H1 (cell line): ENCODE measurements around the gene CNNM3. TPM values are rescaled to one million over a fixed set of nuclear protein-coding genes. Genes with fewer than 3 reads are reported as not detected.

Experiments used
- CBX5 ChIP-seq: fragments of 300-800, 300-1000 bp; sonication (generic); IDR thresholded peaks from 2 replicates; pipeline ENCODE4 v1.7.1; 2016; ENCODE audit warnings: antibody characterized with exemption, low read length, low read depth
- CBX8 ChIP-seq: fragments of 300-800, 300-1000 bp; sonication (generic); IDR thresholded peaks from 2 replicates; pipeline ENCODE4 v1.7.1; 2016; ENCODE audit warnings: low read depth, low read length, borderline replicate concordance
- CHD2 ChIP-seq: IDR thresholded peaks from 2 replicates; pipeline ENCODE4 v1.6.1; 2012; ENCODE audit warnings: low read length, improper control_type of control experiment
- GABPA ChIP-seq: IDR thresholded peaks from 2 replicates; pipeline ENCODE4 v1.6.1; 2011; ENCODE audit warnings: mild to moderate bottlenecking, low read length, moderate library complexity, borderline replicate concordance; ENCODE audit not compliant: insufficient read depth
- GTF2F1 ChIP-seq: IDR thresholded peaks from 2 replicates; pipeline ENCODE4 v1.6.1; 2012; ENCODE audit warnings: low read depth, low read length, improper control_type of control experiment, borderline replicate concordance
- HDAC6 ChIP-seq: IDR thresholded peaks from one replicate; pipeline ENCODE4 v1.7.1; 2012; ENCODE audit warnings: low read depth, mild to moderate bottlenecking, inconsistent platforms, low read length, moderate library complexity
- JUND ChIP-seq: IDR thresholded peaks from 2 replicates; pipeline ENCODE4 v1.6.1; 2011; ENCODE audit warnings: mild to moderate bottlenecking, improper control_type of control experiment, low read length
- KDM5A ChIP-seq: fragments of 200-600 bp; IDR thresholded peaks from 2 replicates; pipeline ENCODE4 v1.7.1; 2012; ENCODE audit warnings: mild to moderate bottlenecking, low read length, inconsistent platforms, mixed read lengths
- NANOG ChIP-seq: IDR thresholded peaks from 2 replicates; pipeline ENCODE4 v1.6.1; 2011; ENCODE audit warnings: low read length, low read depth, mild to moderate bottlenecking, inconsistent platforms; ENCODE audit not compliant: insufficient read depth, poor library complexity, severe bottlenecking
- PHF8 ChIP-seq: fragments of 200-600 bp; sonication (generic); conservative IDR thresholded peaks from 2 replicates; pipeline ENCODE4 v1.7.1; 2012; ENCODE audit warnings: low read depth, mild to moderate bottlenecking, inconsistent platforms, low read length, moderate library complexity
- POU5F1 ChIP-seq: IDR thresholded peaks from 2 replicates; pipeline ENCODE4 v1.6.1; 2011; ENCODE audit warnings: low read depth, mild to moderate bottlenecking, low read length, moderate library complexity
- SIN3A ChIP-seq, 2 experiments: IDR thresholded peaks in 1 of 2; conservative IDR thresholded peaks in 1 of 2; 2 replicates each; pipeline ENCODE4 v1.6.1; 2011 to 2012; ENCODE audit warnings: low read length in 2 of 2, improper control_type of control experiment in 1 of 2, low read depth in 1 of 2, mild to moderate bottlenecking in 1 of 2
- SP1 ChIP-seq: IDR thresholded peaks from 2 replicates; pipeline ENCODE4 v1.6.1; 2011; ENCODE audit warnings: low read depth, low read length
- TAF1 ChIP-seq: IDR thresholded peaks from 2 replicates; pipeline ENCODE4 v1.6.1; 2011; ENCODE audit warnings: mild to moderate bottlenecking, low read depth, low read length
- polyA plus RNA-seq, 7 experiments: library from polyadenylated mRNA; depleted of rRNA in 3 of 7; stranded (reverse) in 5 of 7; unstranded in 2 of 7; fragments of >200 nt in 5 of 7; fragments of 200-250 nt in 2 of 7; gene quantifications; 1 replicate in 5 of 7; 2 replicates in 1 of 7; 4 replicates in 1 of 7; pipeline versions ENCODE4 v1.2.1 to v1.2.3, GENCODE V29; 2011 to 2013; ENCODE audit warnings: missing spikeins in 2 of 7, mixed read lengths in 2 of 7
- total RNA-seq: library from RNA; stranded (reverse); fragmentation: NEBNext Ultra II Directional; extraction: Animal tissue kit (Norgen Biotek cat#: 25700); gene quantifications from 2 replicates; pipeline ENCODE4 v1.2.1, GENCODE V29; 2021
- TF ChIP-seq, protein P1 (sequence below): IDR thresholded peaks from 2 replicates; pipeline ENCODE4 v1.6.1; 2012; ENCODE audit warnings: low read length, inconsistent platforms

The CNNM3 gene
- total and polyA plus RNA-seq, 2 of the 8 experiments (the other 6 are each of a cell fraction or from before 2014, with no cell fraction given) = 29.1 to 29.2 TPM

DNA sequence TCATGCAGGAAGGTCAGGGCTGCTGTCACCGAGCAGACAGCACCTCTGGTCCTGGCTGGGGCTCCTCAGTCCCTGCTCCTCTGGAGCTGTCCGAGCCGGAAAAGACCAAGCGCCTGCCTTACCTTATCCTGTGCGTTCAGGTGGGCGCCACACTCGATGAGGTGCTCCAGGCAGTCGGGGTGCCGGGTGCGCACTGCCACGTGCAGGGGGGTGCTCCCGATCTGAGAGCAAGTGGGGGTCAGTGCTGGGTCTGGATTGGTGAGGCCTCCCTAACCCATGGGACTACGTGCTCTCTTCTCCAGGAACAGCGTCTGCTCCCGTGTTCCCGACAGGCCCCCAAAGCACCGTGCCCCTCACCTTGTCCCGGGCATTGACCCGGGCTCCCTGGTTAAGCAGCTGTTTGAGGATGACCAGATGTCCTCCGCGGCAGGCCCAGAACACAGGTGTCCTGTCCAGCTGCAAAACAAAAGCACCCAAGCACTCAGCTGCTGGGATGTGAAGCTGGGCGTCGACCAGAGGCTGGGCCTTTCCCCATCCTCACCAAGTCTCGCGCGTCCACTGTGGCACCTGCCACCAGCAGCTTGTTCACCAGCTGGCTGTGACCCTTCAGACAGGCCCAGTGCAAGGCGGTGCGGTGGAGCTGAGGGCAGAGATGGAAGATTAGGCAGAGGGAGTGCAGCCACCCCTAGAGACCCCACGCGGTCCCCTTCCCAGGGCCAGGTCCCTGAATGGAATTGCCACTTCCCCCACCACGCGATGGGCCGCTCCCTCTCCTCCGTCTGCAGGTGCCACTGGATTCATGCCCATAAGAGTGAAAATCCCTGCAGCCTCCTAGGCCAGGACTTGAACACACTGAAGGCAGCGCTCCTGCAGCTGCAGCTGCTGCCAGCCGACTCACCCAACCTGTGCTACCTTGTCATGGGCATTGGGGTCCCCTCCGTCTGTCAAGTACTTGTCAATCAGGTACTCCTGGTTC lies 24.1 kb downstream of the CNNM3 start (continued):
- TF ChIP-seq SIN3A (conservative IDR thresholded peaks at IDR 0.05 in 1 of 2, IDR thresholded peaks at IDR 0.05 in 1 of 2; ENCODE audit: low read depth in 1 of 2, low read length in 2 of 2) (no peak), JUND (no peak), NANOG (no peak), POU5F1 (no peak), SP1 (no peak), CBX5 (no peak), CHD2 (no peak), PHF8 (no peak), KDM5A (no peak), CBX8 (no peak), GTF2F1 (no peak), HDAC6 (no peak), TAF1 (no peak), GABPA (no peak)
- TF ChIP-seq, protein P1, sequence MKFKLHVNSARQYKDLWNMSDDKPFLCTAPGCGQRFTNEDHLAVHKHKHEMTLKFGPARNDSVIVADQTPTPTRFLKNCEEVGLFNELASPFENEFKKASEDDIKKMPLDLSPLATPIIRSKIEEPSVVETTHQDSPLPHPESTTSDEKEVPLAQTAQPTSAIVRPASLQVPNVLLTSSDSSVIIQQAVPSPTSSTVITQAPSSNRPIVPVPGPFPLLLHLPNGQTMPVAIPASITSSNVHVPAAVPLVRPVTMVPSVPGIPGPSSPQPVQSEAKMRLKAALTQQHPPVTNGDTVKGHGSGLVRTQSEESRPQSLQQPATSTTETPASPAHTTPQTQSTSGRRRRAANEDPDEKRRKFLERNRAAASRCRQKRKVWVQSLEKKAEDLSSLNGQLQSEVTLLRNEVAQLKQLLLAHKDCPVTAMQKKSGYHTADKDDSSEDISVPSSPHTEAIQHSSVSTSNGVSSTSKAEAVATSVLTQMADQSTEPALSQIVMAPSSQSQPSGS = no peak
- TF ChIP-seq, all 59 proteins: peak for 0
